H1 (cell line): ENCODE results near the gene CNOT1. TPM values are rescaled to one million over a fixed set of nuclear protein-coding genes. Genes with fewer than 3 reads are reported as not detected.

Experiments
- BCL11A ChIP-seq, 2 experiments: IDR thresholded peaks; one replicate each; pipeline ENCODE4 v1.6.1; 2011; ENCODE audit warnings: low read depth in 2 of 2, low read length in 2 of 2, mild to moderate bottlenecking in 2 of 2
- CHD7 ChIP-seq: fragments of 300-600 bp; sonication (generic); IDR thresholded peaks from 2 replicates; pipeline ENCODE4 v1.7.1; 2012; ENCODE audit warnings: low read length, moderate library complexity, mild to moderate bottlenecking, inconsistent platforms; ENCODE audit not compliant: insufficient replicate concordance
- GTF2F1 ChIP-seq: IDR thresholded peaks from 2 replicates; pipeline ENCODE4 v1.6.1; 2012; ENCODE audit warnings: low read depth, low read length, improper control_type of control experiment, borderline replicate concordance
- HDAC6 ChIP-seq: IDR thresholded peaks from one replicate; pipeline ENCODE4 v1.7.1; 2012; ENCODE audit warnings: low read depth, mild to moderate bottlenecking, inconsistent platforms, low read length, moderate library complexity
- JUND ChIP-seq: IDR thresholded peaks from 2 replicates; pipeline ENCODE4 v1.6.1; 2011; ENCODE audit warnings: mild to moderate bottlenecking, improper control_type of control experiment, low read length
- SAP30 ChIP-seq: fragments of 300-600 bp; sonication (generic); IDR thresholded peaks from 2 replicates; pipeline ENCODE4 v1.7.1; 2012; ENCODE audit warnings: low read length, moderate library complexity, mild to moderate bottlenecking, inconsistent platforms; ENCODE audit not compliant: insufficient read depth, insufficient replicate concordance
- SRF ChIP-seq: IDR thresholded peaks from 2 replicates; pipeline ENCODE4 v1.6.1; 2011; ENCODE audit warnings: mild to moderate bottlenecking, low read depth, low read length, moderate library complexity
- TAF7 ChIP-seq: optimal IDR thresholded peaks from 2 replicates; pipeline ENCODE3; 2011; ENCODE audit warnings: low read depth, mild to moderate bottlenecking, inconsistent platforms, low read length, moderate library complexity, borderline replicate concordance
- polyA plus RNA-seq, 7 experiments: library from polyadenylated mRNA; depleted of rRNA in 3 of 7; stranded (reverse) in 5 of 7; unstranded in 2 of 7; fragments of >200 nt in 5 of 7; fragments of 200-250 nt in 2 of 7; gene quantifications; 1 replicate in 5 of 7; 2 replicates in 1 of 7; 4 replicates in 1 of 7; pipeline versions ENCODE4 v1.2.1 to v1.2.3, GENCODE V29; 2011 to 2013; ENCODE audit warnings: missing spikeins in 2 of 7, mixed read lengths in 2 of 7
- total RNA-seq: library from RNA; stranded (reverse); fragmentation: NEBNext Ultra II Directional; extraction: Animal tissue kit (Norgen Biotek cat#: 25700); gene quantifications from 2 replicates; pipeline ENCODE4 v1.2.1, GENCODE V29; 2021

The CNOT1 gene
- total and polyA plus RNA-seq, 2 of the 8 experiments (the other 6 are each of a cell fraction or from before 2014, with no cell fraction given): 306 to 319 TPM

- TF ChIP-seq CHD7 (no peak), JUND (no peak), BCL11A (IDR thresholded peaks at IDR 0.05; ENCODE audit: low read depth in 2 of 2, low read length in 2 of 2) (no peak), HDAC6 (no peak), TAF7 (no peak), GTF2F1 (no peak), SAP30 (no peak), SRF (no peak)
Observed at GRCh38 chr16:58634265-58634802, 4.7 kb upstream of the CNOT1 start (continued).
